Neural cell (in vitro differentiated cells): ENCODE measurements around the gene HIVEP3. TPM values are rescaled to one million over a fixed set of nuclear protein-coding genes. Genes with fewer than 3 reads are reported as not detected.

Experiments used
- H2AFZ ChIP-seq: fragments of 200-600, 300-800 bp; sonication (generic), shearing (Covaris generic); 2 replicates; pipeline ENCODE4 v1.6.0; 2014; ENCODE audit warnings: low read depth, mild to moderate bottlenecking, antibody characterized with exemption, low read length, moderate library complexity
- H3F3A ChIP-seq: fragments of 200-600 bp; shearing (Covaris generic); 2 replicates; pipeline ENCODE4 v1.6.1; 2016; ENCODE audit warnings: mild to moderate bottlenecking, moderate library complexity, mixed read lengths, antibody characterized with exemption, low read length; ENCODE audit not compliant: insufficient read depth, poor library complexity, severe bottlenecking
- H3K27ac ChIP-seq: fragments of 200-600, 300-800 bp; sonication (generic), shearing (Covaris generic); 2 replicates; pipeline ENCODE4 v1.5.1; 2014; ENCODE audit warnings: mild to moderate bottlenecking, low read length, moderate library complexity
- H3K27me3 ChIP-seq: fragments of 300-800, 200-600 bp; sonication (generic), shearing (Covaris generic); 2 replicates; pipeline ENCODE4 v1.6.0; 2014; ENCODE audit warnings: mild to moderate bottlenecking, low read depth, low read length, moderate library complexity; ENCODE audit not compliant: insufficient read depth
- H3K36me3 ChIP-seq: fragments of 300-800, 200-600 bp; sonication (generic), shearing (Covaris generic); 2 replicates; pipeline ENCODE4 v1.5.1; 2014; ENCODE audit warnings: mild to moderate bottlenecking, antibody characterized with exemption, low read length, moderate library complexity; ENCODE audit not compliant: insufficient read depth
- H3K4me2 ChIP-seq: fragments of 300-800, 200-600 bp; sonication (generic), shearing (Covaris generic); 2 replicates; pipeline ENCODE4 v1.6.0; 2014; ENCODE audit warnings: mild to moderate bottlenecking, low read length
- H3K4me3 ChIP-seq: fragments of 300-800, 200-600 bp; sonication (generic), shearing (Covaris generic); 2 replicates; pipeline ENCODE4 v1.5.1; 2014; ENCODE audit warnings: mild to moderate bottlenecking, low read length, moderate library complexity
- H3K79me2 ChIP-seq: fragments of 200-600 bp; shearing (Covaris generic); replicated peaks from 2 replicates; pipeline ENCODE4 v1.6.0; 2014; ENCODE audit warnings: mild to moderate bottlenecking, low read length, moderate library complexity; ENCODE audit not compliant: insufficient read depth
- H3K9ac ChIP-seq: fragments of 300-800, 200-600 bp; sonication (generic), shearing (Covaris generic); 2 replicates; pipeline ENCODE4 v1.6.1; 2016; ENCODE audit warnings: mild to moderate bottlenecking, low read length, mixed read lengths
- H3K9me2 ChIP-seq: fragments of 200-600 bp; shearing (Covaris generic); 2 replicates; pipeline ENCODE4 v1.6.1; 2016; ENCODE audit warnings: mild to moderate bottlenecking, low read length, mixed read lengths; ENCODE audit not compliant: insufficient read depth
- H3K9me3 ChIP-seq: fragments of 200-600, 300-800 bp; sonication (generic), shearing (Covaris generic); 2 replicates; pipeline ENCODE4 v1.6.1; 2016; ENCODE audit warnings: mild to moderate bottlenecking, mixed run types, low read length, moderate library complexity, mixed read lengths
- H4K20me1 ChIP-seq: fragments of 200-600 bp; shearing (Covaris generic); 2 replicates; pipeline ENCODE4 v1.6.1; 2016; ENCODE audit warnings: mild to moderate bottlenecking, mixed run types; ENCODE audit not compliant: insufficient read depth
- EP300 ChIP-seq: fragments of 450-650 bp; conservative IDR thresholded peaks from 2 replicates; pipeline ENCODE4 v1.6.1; 2014; ENCODE audit warnings: antibody characterized with exemption, mild to moderate bottlenecking, moderate library complexity; ENCODE audit not compliant: poor library complexity, severe bottlenecking
- EZH2 ChIP-seq: fragments of 200-600, 300-800 bp; shearing (Covaris generic), sonication (generic); IDR thresholded peaks from 2 replicates; pipeline ENCODE4 v1.6.1; 2014; ENCODE audit warnings: antibody characterized with exemption, low read length, borderline replicate concordance, mild to moderate bottlenecking; ENCODE audit not compliant: insufficient read depth, poor library complexity, severe bottlenecking
- MXI1 ChIP-seq: fragments of 450-650 bp; conservative IDR thresholded peaks from 2 replicates; pipeline ENCODE4 v1.6.1; 2014; ENCODE audit warnings: antibody characterized with exemption, mild to moderate bottlenecking; ENCODE audit not compliant: poor library complexity, severe bottlenecking
- POLR2AphosphoS5 ChIP-seq: IDR thresholded peaks from 2 replicates; pipeline ENCODE4 v1.6.1; 2012
- RAD21 ChIP-seq: fragments of 450-650 bp; conservative IDR thresholded peaks from 2 replicates; pipeline ENCODE4 v1.6.1; 2014; ENCODE audit warnings: antibody characterized with exemption, mild to moderate bottlenecking, moderate library complexity
- SMC3 ChIP-seq: fragments of 450-650 bp; conservative IDR thresholded peaks from 2 replicates; pipeline ENCODE4 v1.6.1; 2014; ENCODE audit warnings: antibody characterized with exemption, mild to moderate bottlenecking, moderate library complexity; ENCODE audit not compliant: poor library complexity
- TAF1 ChIP-seq: IDR thresholded peaks from 2 replicates; pipeline ENCODE4 v1.6.1; 2012; ENCODE audit warnings: low read depth
- polyA plus RNA-seq: library from polyadenylated mRNA; depleted of rRNA; stranded (reverse); fragments of >200 nt; gene quantifications from 2 replicates; pipeline ENCODE4 v1.2.3, GENCODE V29; 2014
- TF ChIP-seq, protein P1 (sequence below): IDR thresholded peaks from 2 replicates; pipeline ENCODE4 v1.6.1; 2012; ENCODE audit warnings: borderline replicate concordance
- TF ChIP-seq, protein P2 (sequence below): fragments of 450-650 bp; IDR thresholded peaks from 2 replicates; pipeline ENCODE4 v1.5.1; 2014; ENCODE audit warnings: antibody characterized with exemption, mild to moderate bottlenecking, moderate library complexity; ENCODE audit not compliant: poor library complexity, severe bottlenecking

The HIVEP3 gene
- polyA plus RNA-seq, 1 donor from 2014 or later = 2.6 TPM

DNA sequence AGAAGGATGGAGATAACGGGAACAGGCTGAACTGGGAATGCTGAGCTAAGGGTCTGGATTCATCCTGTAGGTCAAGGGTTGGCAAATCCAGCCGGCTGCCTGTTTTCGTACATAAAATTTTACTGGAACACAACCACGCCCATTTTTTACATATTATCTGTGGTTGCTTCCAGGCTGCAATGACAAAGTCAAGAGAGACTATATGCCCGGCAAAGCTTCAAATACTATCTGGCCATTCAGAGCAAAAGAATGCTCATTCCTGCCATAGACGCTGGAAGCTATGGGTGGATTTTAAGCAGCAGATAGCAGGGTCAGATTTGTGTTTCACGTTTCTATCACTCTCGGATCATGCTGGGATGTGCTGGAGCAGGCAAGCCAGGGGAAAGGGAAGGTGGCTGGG, 296.3 kb downstream of the HIVEP3 start:
- Histone ChIP-seq H3K36me3 (no peaks in the 10 kb centered on the region), H2AFZ (no peak overlapping the region), H3K9ac (no peak overlapping the region), H4K20me1 (no peaks in the 10 kb centered on the region), H3K27ac (no peak overlapping the region), H3K4me3 (no peak overlapping the region), H3K9me2 (no peaks in the 10 kb centered on the region), H3K9me3 (no peaks in the 10 kb centered on the region), H3K27me3 (no peaks in the 10 kb centered on the region), H3F3A (no peaks in the 10 kb centered on the region), H3K4me2 (no peak overlapping the region), H3K79me2 (no peaks in the 10 kb centered on the region)
- TF ChIP-seq TAF1 (no peak), RAD21 (no peak), EP300 (no peak), SMC3 (no peak), MXI1 (no peak), EZH2 (no peak), POLR2AphosphoS5 (no peak)
- TF ChIP-seq, protein P1, sequence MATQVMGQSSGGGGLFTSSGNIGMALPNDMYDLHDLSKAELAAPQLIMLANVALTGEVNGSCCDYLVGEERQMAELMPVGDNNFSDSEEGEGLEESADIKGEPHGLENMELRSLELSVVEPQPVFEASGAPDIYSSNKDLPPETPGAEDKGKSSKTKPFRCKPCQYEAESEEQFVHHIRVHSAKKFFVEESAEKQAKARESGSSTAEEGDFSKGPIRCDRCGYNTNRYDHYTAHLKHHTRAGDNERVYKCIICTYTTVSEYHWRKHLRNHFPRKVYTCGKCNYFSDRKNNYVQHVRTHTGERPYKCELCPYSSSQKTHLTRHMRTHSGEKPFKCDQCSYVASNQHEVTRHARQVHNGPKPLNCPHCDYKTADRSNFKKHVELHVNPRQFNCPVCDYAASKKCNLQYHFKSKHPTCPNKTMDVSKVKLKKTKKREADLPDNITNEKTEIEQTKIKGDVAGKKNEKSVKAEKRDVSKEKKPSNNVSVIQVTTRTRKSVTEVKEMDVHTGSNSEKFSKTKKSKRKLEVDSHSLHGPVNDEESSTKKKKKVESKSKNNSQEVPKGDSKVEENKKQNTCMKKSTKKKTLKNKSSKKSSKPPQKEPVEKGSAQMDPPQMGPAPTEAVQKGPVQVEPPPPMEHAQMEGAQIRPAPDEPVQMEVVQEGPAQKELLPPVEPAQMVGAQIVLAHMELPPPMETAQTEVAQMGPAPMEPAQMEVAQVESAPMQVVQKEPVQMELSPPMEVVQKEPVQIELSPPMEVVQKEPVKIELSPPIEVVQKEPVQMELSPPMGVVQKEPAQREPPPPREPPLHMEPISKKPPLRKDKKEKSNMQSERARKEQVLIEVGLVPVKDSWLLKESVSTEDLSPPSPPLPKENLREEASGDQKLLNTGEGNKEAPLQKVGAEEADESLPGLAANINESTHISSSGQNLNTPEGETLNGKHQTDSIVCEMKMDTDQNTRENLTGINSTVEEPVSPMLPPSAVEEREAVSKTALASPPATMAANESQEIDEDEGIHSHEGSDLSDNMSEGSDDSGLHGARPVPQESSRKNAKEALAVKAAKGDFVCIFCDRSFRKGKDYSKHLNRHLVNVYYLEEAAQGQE = no peak
- TF ChIP-seq, protein P2, sequence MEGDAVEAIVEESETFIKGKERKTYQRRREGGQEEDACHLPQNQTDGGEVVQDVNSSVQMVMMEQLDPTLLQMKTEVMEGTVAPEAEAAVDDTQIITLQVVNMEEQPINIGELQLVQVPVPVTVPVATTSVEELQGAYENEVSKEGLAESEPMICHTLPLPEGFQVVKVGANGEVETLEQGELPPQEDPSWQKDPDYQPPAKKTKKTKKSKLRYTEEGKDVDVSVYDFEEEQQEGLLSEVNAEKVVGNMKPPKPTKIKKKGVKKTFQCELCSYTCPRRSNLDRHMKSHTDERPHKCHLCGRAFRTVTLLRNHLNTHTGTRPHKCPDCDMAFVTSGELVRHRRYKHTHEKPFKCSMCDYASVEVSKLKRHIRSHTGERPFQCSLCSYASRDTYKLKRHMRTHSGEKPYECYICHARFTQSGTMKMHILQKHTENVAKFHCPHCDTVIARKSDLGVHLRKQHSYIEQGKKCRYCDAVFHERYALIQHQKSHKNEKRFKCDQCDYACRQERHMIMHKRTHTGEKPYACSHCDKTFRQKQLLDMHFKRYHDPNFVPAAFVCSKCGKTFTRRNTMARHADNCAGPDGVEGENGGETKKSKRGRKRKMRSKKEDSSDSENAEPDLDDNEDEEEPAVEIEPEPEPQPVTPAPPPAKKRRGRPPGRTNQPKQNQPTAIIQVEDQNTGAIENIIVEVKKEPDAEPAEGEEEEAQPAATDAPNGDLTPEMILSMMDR = no peak

DNA sequence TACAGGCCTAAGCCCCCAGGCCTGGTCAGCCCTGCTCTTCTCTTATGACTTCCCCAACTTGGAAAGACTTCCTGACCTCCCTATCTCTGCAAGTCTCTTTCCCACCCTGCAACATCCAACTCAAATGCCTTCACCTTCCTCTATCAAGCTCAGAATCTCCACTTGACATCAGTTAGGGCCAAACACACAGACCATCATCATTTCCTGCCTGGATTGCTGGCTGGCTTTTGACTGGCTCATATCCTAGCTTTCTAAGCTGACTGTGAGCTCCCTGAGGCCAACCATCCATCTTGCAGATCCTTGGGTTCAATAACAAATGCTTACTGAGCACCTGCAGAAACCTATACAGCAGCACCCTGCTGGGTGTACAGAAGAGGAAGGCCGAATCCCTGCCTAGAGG, 296.9 kb downstream of the HIVEP3 start:
- H3K27ac ChIP-seq = no peak overlapping the region
- no peak overlapping the region for H3K9ac ChIP-seq
- no peaks in the 10 kb centered on the region for H3K79me2 ChIP-seq
- no peak overlapping the region for H3K4me3 ChIP-seq
- no peaks in the 10 kb centered on the region for H3F3A ChIP-seq
- no peaks in the 10 kb centered on the region for H3K9me3 ChIP-seq
- TF ChIP-seq MXI1 = no peak
- TF ChIP-seq, protein P2 = no peak
- no peak for TF ChIP-seq SMC3
- no peak for TF ChIP-seq RAD21
- no peak for TF ChIP-seq TAF1
- TF ChIP-seq, protein P1 = no peak
- no peak for TF ChIP-seq EP300
- H3K4me2 ChIP-seq = no peak overlapping the region
- no peaks in the 10 kb centered on the region for H4K20me1 ChIP-seq
- no peaks in the 10 kb centered on the region for H3K27me3 ChIP-seq
- no peaks in the 10 kb centered on the region for H3K36me3 ChIP-seq
- H3K9me2 ChIP-seq = no peaks in the 10 kb centered on the region
- no peak overlapping the region for H2AFZ ChIP-seq
